Endothelial cell of hepatic sinusoid (primary cell): ENCODE results near the gene EIF4B.

Experiments used
- in situ Hi-C: cut with HindIII; loops from 2 replicates; pipeline ENCODE4 v1.10.0; 2017; ENCODE audit warnings: low sequenced_read_pairs

The EIF4B gene

DNA sequence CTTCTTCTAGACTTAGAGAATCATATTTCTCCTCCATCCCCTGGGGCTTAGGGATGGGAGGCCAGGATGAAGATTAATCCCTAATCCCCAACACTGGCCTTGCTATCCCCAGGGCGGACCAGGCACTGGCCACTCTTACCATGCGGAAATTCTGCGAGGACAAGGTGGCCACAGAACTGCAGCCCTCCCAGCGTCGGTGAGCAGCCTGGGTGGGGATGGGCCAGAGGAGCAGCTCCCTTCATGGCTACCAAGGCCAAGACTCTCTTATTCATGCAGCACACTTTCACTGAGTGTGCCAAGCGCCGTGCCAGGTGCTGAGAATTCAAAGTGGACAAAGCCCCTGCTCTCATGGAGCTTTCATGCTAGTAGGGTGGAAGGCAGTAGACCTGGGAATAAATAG, 50.6 kb downstream of the EIF4B start:
- in situ Hi-C loops = no loop called here

DNA sequence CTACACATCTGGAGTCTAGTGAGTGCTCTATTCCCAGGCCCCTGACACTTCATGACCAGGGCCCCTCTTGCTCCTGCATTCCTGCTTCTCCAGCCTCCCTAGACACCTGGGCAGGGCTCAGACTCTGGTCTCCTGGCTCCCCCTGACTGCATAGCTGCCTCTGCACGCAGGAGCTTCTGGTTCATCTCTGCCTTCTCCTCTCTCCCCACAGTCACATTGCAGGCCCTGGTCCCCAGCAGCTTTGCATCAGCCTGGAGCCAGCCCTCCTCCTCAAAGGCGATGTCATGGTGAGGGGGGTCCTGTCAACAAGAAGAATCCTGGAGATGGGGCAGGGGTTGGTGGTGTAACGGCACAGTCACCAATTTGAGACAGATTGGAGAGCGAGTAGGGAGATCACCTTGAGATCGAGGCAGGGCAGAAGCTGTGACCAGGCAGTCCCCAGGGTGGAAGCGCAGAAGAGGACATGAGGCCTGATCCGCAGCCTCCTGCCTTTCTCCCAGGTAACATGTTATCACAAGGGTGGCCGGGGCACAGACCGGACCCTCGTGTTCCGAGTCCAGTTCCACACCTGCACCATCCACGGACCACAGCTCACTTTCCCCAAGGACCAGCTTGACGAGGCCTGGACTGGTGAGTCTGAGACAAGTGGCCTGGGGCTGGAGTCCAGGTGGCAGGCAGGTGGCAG, 51.7 kb downstream of the EIF4B start:
- in situ Hi-C loops = no loop called here

GRCh38 chr12:53058674-53059433, 52.6 kb downstream of the EIF4B start:
- in situ Hi-C loops = no loop called here

- in situ Hi-C loops = no loop called here
These were observed 53.3 kb downstream of the EIF4B start for GRCh38 chr12:53059434-53060063.

DNA sequence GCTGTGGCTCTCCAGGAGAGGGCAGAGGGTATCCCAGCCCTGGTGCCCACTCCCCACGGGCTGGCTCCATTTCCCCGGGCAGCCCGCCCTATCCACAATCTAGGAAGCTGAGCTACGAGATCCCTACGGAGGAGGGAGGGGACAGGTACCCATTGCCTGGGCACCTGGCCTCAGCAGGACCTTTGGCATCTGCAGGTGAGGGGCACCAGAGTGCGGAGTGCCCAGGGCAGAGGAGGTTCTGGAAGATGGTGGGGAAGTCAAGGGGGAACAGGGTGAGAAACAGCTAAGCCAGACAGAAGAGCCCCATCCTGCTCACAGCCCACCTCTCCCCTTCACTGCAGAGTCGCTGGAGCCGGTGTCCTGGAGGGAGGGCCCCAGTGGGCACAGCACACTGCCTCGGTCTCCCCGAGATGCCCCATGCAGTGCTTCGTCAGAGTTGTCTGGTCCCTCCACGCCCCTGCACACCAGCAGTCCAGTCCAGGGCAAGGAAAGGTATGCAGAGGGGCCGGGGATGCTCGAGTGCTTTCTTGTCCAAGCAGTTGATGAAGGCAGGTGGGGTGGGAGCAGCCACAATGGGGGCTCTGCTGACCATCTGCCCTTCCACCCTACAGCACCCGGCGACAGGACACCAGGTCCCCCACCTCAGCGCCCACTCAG, 53.9 kb downstream of the EIF4B start:
- in situ Hi-C loops = no loop called here

DNA sequence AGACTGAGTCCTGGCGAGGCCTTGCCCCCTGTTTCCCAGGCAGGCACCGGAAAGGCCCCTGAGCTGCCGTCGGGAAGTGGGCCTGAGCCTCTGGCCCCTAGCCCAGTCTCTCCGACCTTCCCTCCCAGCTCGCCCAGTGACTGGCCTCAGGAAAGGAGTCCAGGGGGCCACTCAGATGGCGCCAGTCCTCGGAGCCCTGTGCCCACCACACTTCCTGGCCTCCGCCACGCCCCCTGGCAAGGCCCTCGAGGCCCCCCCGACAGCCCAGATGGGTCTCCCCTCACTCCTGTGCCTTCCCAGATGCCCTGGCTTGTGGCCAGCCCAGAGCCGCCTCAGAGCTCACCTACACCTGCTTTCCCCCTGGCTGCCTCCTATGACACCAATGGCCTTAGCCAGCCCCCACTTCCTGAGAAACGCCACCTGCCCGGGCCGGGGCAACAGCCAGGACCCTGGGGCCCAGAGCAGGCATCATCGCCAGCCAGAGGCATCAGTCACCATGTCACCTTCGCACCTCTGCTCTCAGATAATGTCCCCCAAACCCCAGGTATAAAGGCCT, 54.5 kb downstream of the EIF4B start:
- in situ Hi-C loops = no loop called here

DNA sequence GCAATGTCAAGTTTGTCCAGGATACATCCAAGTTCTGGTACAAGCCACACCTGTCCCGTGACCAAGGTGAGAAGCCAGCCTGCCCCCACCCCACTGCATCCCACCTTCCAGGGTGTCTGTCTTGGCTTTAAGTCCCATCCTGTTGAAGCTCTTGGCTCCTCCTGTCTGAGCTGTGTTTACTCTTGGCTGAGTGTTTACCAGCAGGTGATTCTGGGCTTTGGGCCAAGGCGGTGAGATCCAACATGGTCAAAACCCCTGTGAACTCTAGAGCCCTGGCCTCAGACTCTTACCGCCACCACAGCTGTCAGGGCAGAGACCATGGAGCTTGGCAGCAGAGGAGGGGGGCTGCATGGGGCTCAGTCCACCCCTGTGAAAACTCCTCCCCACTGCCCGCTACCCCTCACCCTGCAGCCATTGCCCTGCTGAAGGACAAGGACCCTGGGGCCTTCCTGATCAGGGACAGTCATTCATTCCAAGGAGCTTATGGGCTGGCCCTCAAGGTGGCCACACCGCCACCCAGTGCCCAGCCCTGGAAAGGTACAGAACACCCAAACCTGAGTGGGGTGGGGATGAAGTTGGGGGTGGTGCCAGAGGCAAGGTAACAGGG, 55.3 kb downstream of the EIF4B start:
- in situ Hi-C loops = no loop called here

DNA sequence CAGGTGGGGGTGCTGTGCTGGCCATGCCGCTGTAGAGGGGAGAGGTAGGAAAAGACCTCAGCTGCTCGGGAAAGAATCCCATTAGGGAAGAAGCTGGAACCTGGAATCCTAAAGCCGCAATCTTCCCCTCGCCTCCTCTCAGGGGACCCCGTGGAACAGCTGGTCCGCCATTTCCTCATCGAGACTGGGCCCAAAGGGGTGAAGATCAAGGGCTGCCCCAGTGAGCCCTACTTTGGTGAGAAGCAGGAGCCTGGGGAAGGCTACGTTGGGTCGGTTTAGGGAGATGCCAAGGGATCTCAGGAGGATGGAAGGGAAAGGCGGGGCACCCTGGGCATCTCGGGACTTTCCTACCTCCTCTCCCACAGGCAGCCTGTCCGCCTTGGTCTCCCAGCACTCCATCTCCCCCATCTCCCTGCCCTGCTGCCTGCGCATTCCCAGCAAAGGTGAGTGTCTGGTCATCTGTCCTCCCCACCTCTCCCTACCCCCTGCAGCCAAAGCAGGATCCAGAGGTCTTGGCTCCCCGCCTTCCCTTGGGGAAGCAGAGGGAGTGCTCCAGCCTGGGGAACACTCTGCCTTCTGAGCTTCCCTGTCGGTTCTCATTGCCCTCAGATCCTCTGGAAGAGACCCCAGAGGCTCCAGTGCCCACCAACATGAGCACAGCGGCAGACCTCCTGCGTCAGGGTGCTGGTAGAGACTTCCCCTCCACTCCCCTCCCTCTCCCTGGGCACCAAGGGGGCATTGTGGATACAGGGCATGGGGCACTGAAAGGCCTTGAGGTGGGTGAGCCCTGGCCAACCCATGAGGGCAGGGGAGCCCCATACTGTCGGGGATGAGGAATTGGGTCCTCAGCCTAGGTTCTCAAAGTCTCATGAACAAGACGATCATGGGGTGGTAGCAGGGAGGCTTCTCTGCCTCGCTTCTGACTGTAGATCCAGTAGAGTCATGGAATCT, 56.0 kb downstream of the EIF4B start:
- in situ Hi-C loops = no loop called here

DNA sequence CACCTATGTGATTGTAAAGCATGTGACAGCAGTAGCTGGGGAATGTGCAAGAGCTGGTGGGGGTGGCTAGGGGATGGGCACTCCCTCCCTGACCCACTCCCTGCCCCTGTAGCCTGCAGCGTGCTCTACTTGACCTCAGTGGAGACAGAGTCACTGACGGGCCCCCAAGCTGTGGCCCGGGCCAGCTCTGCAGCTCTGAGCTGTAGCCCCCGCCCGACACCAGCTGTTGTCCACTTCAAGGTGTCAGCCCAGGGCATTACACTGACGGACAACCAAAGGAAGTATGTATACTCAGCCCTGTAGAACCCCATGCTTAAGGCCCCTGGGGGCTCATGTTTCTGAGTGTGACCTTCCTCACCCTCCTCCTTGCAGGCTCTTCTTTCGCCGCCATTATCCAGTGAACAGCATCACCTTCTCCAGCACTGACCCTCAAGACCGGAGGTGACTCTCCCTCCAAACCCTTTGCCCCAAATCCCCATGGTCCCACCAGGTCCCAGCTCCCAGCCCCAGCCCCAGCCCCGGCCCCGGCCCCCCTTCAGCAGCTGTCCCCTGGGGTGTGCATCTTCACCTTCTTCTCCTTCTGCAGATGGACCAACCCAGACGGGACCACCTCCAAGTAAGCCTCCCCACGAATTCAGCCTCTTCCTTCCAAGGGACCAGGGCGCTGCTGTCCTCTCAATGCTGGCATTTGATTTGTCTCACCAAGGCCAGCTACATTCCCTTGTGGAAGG, 56.9 kb downstream of the EIF4B start:
- in situ Hi-C loops = no loop called here

- in situ Hi-C loops = no loop called here
These were observed 57.7 kb downstream of the EIF4B start for GRCh38 chr12:53063708-53064612.

DNA sequence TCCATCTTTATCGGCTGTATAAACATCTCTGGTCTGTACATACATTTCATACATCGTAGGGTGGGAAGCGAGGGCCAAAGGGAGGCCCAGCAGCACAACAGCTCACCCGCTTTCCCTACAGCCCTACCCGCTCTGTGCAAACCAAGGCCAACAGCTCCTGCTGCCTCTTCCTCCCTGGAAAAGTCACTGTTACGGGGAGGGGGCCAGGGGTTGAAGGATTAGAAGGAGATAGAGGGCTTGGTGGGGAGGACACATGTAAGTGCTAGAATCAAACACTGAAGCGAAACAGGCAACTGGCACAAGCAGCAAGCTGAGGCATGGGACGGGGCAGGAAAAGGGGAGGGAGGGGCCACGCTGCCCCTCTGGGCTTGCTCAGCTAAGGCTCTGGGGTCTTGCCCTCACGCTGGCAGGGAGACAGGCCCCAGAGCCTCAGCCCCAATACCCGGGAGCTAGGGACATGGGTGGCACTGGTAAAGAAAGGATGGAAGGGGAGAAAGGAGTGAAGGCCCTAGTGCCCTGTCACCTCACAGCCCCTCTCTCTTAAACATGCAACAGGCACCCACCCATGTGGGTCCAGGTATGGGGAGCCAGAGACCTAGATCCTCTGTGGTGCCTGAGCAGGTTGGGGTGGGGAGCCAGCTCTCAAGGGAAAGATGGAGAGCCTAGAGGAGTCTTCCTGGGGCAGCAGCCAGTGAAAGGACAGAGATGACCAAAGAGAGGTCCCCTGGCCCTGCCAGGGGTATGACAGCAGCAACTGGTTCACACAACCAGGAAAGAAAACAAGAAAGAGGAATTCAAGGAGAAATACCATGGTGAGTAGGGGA, 58.6 kb downstream of the EIF4B start:
- in situ Hi-C loops = loop anchor here (5.0 kb wide), 1 partner anchor 37 kb away; the partner anchor contains the start of gene SOAT2

- in situ Hi-C loops = loop anchor here (5.0 kb wide), 1 partner anchor 37 kb away; the partner anchor contains the start of gene SOAT2
These were observed 59.2 kb downstream of the EIF4B start for GRCh38 chr12:53065470-53065869.

DNA sequence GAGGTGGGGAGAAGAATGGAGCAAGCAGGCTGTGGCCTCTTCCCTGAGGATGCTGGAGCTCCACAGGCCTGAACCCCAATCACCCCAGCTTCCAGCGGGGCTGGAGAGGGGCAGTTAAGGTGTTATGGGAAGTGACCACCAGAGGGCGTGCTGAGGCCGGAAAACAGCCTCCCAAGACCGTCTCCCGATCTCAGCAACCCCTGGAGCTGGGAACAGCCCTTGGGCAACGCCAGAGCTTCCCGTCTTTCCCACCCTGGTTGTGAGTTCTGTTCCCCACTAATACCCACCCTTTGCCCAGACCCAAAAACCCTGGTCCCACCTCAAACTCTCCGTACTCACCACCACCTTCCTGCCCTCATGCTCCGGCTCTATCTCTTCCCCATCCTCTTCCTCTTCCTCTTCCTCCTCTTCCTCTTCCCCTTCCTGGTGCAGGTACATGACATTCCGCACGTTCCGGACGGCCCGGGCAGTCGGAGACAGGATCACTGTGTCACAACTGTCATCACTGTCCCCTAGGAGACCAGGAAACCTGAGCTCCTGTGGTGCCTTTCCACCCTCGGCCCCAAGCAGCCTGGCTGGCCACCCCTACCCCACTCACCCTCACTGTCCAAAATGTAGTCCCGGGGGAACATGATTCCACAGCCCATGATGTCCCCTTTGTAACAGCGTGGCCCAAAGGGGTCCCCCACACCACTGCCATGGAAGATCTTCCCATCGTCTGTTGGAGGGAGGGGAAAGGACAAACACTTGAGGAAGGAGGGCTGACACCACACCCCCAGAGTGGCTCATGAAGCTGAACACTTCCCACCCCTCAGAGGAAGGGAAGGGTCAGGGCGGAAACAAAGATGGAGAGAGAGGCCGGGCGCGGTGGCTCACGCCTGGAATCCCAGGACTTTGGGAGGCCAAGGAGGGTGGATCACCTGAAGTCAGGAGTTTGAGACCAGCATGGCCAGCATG, 60.0 kb downstream of the EIF4B start:
- in situ Hi-C loops = loop anchor here (5.0 kb wide), 1 partner anchor 36 kb away; the partner anchor contains the start of gene SOAT2

GRCh38 chr12:53067074-53067992, 61.1 kb downstream of the EIF4B start:
- in situ Hi-C loops = loop anchor here (5.0 kb wide), 1 partner anchor 35 kb away; the partner anchor contains the start of gene SOAT2
